Immature natural killer cell (primary cell): Measurements from ENCODE around the gene ACP3. TPM values are rescaled to one million over a fixed set of nuclear protein-coding genes. Genes with fewer than 3 reads are reported as not detected.
"Not testable (repeated sequence)": the region's sequence is repeated elsewhere in the genome, so short reads cannot be mapped to it uniquely, and the experiment has no call there.

Experiments used
- DNase-seq, 3 donors: peaks; one replicate each; pipeline ENCODE4 v3.0.0; 2022; ENCODE audit warnings: mixed read lengths in 1 of 3
- H3K27ac Mint-ChIP-seq, 6 donors: one replicate each; pipeline ENCODE4 v1.8.0; 2020; ENCODE audit warnings: mixed read lengths in 6 of 6, mild to moderate bottlenecking in 5 of 6, inconsistent platforms in 4 of 6, moderate library complexity in 3 of 6
- H3K27me3 Mint-ChIP-seq, 3 donors: one replicate each; pipeline ENCODE4 v1.8.0; 2020 to 2021; ENCODE audit warnings: low read depth in 3 of 3, mild to moderate bottlenecking in 3 of 3, mixed read lengths in 3 of 3, moderate library complexity in 3 of 3, inconsistent platforms in 1 of 3
- H3K36me3 Mint-ChIP-seq, 3 donors: one replicate each; pipeline ENCODE4 v1.8.0; 2020; ENCODE audit warnings: mixed read lengths in 3 of 3, inconsistent platforms in 2 of 3, mild to moderate bottlenecking in 2 of 3
- H3K4me1 Mint-ChIP-seq, 2 donors: one replicate each; pipeline ENCODE4 v1.8.0; 2020; ENCODE audit warnings: inconsistent platforms in 2 of 2, mild to moderate bottlenecking in 2 of 2, mixed read lengths in 2 of 2, moderate library complexity in 1 of 2
- H3K4me3 Mint-ChIP-seq, 5 donors: one replicate each; pipeline ENCODE4 v1.8.0; 2020; ENCODE audit warnings: mild to moderate bottlenecking in 5 of 5, mixed read lengths in 5 of 5, inconsistent platforms in 3 of 5, moderate library complexity in 3 of 5
- H3K9me3 Mint-ChIP-seq, 6 donors: one replicate each; pipeline ENCODE4 v1.8.0; 2020; ENCODE audit warnings: mild to moderate bottlenecking in 6 of 6, mixed read lengths in 6 of 6, inconsistent platforms in 4 of 6, moderate library complexity in 3 of 6
- polyA plus RNA-seq, 3 donors: library from polyadenylated mRNA; unstranded; fragments of 300-500 nt; fragmentation: Illumina TruSeq; gene quantifications; one replicate each; pipeline ENCODE4 v1.2.3, GENCODE V29; 2021

ACP3 gene
- polyA plus RNA-seq, 3 donors from 2014 or later: 0.26 to 4.8 (median 1.4) TPM

DNA sequence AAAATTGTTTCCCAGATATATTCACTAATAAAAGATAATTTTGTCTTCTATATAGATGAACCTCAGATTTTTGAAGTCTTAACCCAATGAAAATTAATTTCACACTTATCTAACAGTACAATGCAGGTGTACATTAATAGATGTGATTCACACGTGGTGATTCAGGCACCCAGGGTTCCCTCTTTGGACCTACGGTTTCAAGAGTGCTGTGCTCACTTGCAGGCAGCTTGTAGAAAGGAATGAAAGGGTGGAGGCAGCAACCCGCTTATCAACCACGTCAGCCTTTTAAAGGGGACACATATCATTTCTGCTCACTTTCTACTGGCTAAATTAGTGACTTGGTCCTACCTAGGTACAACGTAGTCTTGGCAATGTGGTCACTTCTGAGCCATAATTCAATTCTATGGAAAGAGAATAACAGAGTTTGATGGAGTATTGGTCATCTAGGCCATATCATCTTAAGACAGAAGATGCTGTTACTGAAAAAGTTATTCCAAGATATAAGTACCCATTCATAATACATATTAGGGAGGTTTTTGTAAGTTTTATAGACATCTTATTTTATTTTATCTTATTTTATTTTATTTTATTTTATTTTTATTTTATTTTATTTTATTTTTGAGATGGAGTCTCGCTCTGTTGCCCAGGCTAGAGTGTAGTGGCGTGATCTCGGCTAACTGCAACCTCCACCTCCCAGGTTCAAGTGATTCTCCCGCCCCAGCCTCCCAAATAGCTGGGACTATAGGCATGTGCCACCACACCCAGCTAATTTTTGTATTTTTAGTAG, 37.9 kb downstream of the ACP3 start:
- Mint-ChIP-seq H3K9me3 (no peaks in the 10 kb centered on the region), H3K4me3 (no peak overlapping the region), H3K36me3 (no peaks in the 10 kb centered on the region), H3K27ac (no peak overlapping the region), H3K4me1 (no peaks in the 10 kb centered on the region), H3K27me3 (peaks cover 0 to 4% (median 0%) of the 10 kb centered on the region in 3 donors)
- no peak for DNase-seq

DNA sequence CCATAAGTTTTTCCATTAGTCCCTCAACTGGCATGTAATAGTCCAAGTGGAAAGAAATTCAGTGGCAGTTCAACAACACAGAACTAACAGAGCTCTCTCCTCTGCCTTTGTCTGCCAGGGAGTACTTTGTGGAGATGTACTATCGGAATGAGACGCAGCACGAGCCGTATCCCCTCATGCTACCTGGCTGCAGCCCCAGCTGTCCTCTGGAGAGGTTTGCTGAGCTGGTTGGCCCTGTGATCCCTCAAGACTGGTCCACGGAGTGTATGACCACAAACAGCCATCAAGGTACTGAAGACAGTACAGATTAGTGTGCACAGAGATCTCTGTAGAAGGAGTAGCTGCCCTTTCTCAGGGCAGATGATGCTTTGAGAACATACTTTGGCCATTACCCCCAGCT, 39.4 kb downstream of the ACP3 start:
- H3K36me3 Mint-ChIP-seq: no peaks in the 10 kb centered on the region
- no peaks in the 10 kb centered on the region for H3K9me3 Mint-ChIP-seq
- H3K27me3 Mint-ChIP-seq: peaks cover 0 to 4% (median 0%) of the 10 kb centered on the region in 3 donors
- no peak overlapping the region for H3K27ac Mint-ChIP-seq
- H3K4me3 Mint-ChIP-seq: no peak overlapping the region
- DNase-seq: no peak
- H3K4me1 Mint-ChIP-seq: no peaks in the 10 kb centered on the region

DNA sequence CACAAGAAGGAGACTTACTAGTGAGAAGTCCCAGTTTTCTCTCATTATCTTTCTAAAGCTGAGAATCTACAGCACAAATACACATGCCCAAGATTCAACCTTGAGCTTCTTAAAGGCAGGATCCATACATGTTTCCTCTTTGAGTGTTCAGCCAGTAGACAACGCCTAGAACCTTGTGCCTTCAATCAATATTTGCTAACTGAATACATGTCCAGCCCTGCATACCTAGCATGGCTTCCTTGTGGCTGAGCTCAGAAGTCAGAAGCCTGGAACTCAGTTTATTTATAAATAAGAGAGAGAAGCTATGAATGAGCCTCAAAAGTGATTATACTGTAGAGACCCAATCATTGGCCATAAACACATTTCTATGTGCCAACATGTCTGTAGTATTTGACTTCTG, 43.5 kb downstream of the ACP3 start:
- DNase-seq: no peak
- H3K27ac Mint-ChIP-seq: no peak overlapping the region
- H3K4me3 Mint-ChIP-seq: no peak overlapping the region
- no peaks in the 10 kb centered on the region for H3K9me3 Mint-ChIP-seq
- H3K4me1 Mint-ChIP-seq: no peaks in the 10 kb centered on the region
- H3K36me3 Mint-ChIP-seq: no peaks in the 10 kb centered on the region
- peaks cover 0 to 8% (median 3%) of the 10 kb centered on the region in 3 donors for H3K27me3 Mint-ChIP-seq

DNA sequence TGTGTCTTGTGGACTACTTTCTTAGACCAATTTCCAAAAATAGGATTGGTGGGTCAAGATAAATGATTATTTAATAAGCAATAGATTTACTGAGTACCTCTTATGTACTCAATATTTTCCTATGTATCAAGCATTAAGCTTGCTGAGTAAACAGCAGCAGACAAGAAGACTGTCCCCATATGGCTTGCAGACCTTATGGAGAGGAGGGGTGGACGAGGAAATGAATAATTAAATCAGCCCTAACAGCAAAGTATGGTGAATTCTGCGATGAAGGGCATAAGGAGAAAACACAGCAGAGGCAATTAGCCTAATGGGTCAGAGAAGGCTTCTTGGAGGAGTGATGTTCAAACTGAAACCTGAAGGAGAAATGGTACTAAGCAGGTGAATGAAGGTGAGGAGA, 45.1 kb downstream of the ACP3 start:
- Mint-ChIP-seq H3K27ac (no peak overlapping the region), H3K4me1 (no peaks in the 10 kb centered on the region), H3K9me3 (no peaks in the 10 kb centered on the region), H3K36me3 (no peaks in the 10 kb centered on the region), H3K4me3 (no peak overlapping the region), H3K27me3 (peaks cover 0 to 6% (median 3%) of the 10 kb centered on the region in 3 donors)
- no peak for DNase-seq

- no peaks in the 10 kb centered on the region for H3K9me3 Mint-ChIP-seq
- no peak overlapping the region for H3K27ac Mint-ChIP-seq
- H3K36me3 Mint-ChIP-seq: no peaks in the 10 kb centered on the region
- no peaks in the 10 kb centered on the region for H3K4me1 Mint-ChIP-seq
- H3K4me3 Mint-ChIP-seq: no peak overlapping the region
- DNase-seq: no peak
- H3K27me3 Mint-ChIP-seq: peaks cover 3 to 4% (median 4%) of the 10 kb centered on the region in 3 donors
These were observed 51.3 kb downstream of the ACP3 start for GRCh38 chr3:132368515-132368914.

GRCh38 chr3:132368962-132369361, 51.8 kb downstream of the ACP3 start:
- Mint-ChIP-seq H3K4me3 (no peak overlapping the region), H3K27ac (no peak overlapping the region), H3K27me3 (peaks cover 3 to 4% (median 4%) of the 10 kb centered on the region in 3 donors), H3K4me1 (no peaks in the 10 kb centered on the region), H3K9me3 (no peaks in the 10 kb centered on the region), H3K36me3 (no peaks in the 10 kb centered on the region)
- DNase-seq: no peak

- not testable (repeated sequence) for H3K27ac Mint-ChIP-seq, H3K36me3 Mint-ChIP-seq, H3K27me3 Mint-ChIP-seq, H3K9me3 Mint-ChIP-seq, H3K4me1 Mint-ChIP-seq, DNase-seq
- peak overlapping the region in 2 of 5 donors; percentile 14 to 36 for H3K4me3 Mint-ChIP-seq
These were observed 59.7 kb downstream of the ACP3 start for GRCh38 chr3:132376945-132377354.

- Mint-ChIP-seq H3K9me3 (peaks cover 0 to 2% (median 0%) of the 10 kb centered on the region in 6 donors), H3K36me3 (peaks cover 0 to 3% (median 0%) of the 10 kb centered on the region in 3 donors), H3K27me3 (peaks cover 2 to 10% (median 4%) of the 10 kb centered on the region in 3 donors), H3K4me1 (no peaks in the 10 kb centered on the region), H3K27ac (no peak overlapping the region), H3K4me3 (no peak overlapping the region)
- DNase-seq: no peak
These were observed 61.0 kb downstream of the ACP3 start for GRCh38 chr3:132378048-132378762.

GRCh38 chr3:132378846-132379245, 61.6 kb downstream of the ACP3 start:
- peaks cover 0 to 3% (median 0%) of the 10 kb centered on the region in 3 donors for H3K36me3 Mint-ChIP-seq
- peaks cover 0 to 2% (median 0%) of the 10 kb centered on the region in 6 donors for H3K9me3 Mint-ChIP-seq
- H3K27me3 Mint-ChIP-seq: peaks cover 2 to 11% (median 4%) of the 10 kb centered on the region in 3 donors
- no peaks in the 10 kb centered on the region for H3K4me1 Mint-ChIP-seq
- H3K27ac Mint-ChIP-seq: no peak overlapping the region
- H3K4me3 Mint-ChIP-seq: no peak overlapping the region
- no peak for DNase-seq

GRCh38 chr3:132380920-132381319, 63.7 kb downstream of the ACP3 start:
- no peak for DNase-seq
- H3K27me3 Mint-ChIP-seq: peaks cover 0 to 11% (median under 1%) of the 10 kb centered on the region in 3 donors
- H3K9me3 Mint-ChIP-seq: peaks cover 0 to 2% (median 0%) of the 10 kb centered on the region in 6 donors
- no peak overlapping the region for H3K4me3 Mint-ChIP-seq
- H3K36me3 Mint-ChIP-seq: peaks cover 0 to 3% (median 0%) of the 10 kb centered on the region in 3 donors
- H3K4me1 Mint-ChIP-seq: no peaks in the 10 kb centered on the region
- no peak overlapping the region for H3K27ac Mint-ChIP-seq

- Mint-ChIP-seq H3K4me1 (no peaks in the 10 kb centered on the region), H3K36me3 (peaks cover 0 to 3% (median 0%) of the 10 kb centered on the region in 3 donors)
These were observed 64.2 kb downstream of the ACP3 start for GRCh38 chr3:132381348-132381944.

GRCh38 chr3:132382267-132382666, 65.1 kb downstream of the ACP3 start:
- H3K36me3 Mint-ChIP-seq: peaks cover 0 to 3% (median 0%) of the 10 kb centered on the region in 3 donors
- H3K9me3 Mint-ChIP-seq: peaks cover 0 to 2% (median 0%) of the 10 kb centered on the region in 6 donors
- peaks cover 0 to 8% (median 0%) of the 10 kb centered on the region in 3 donors for H3K27me3 Mint-ChIP-seq
- no peak overlapping the region for H3K4me3 Mint-ChIP-seq
- H3K4me1 Mint-ChIP-seq: no peaks in the 10 kb centered on the region
- H3K27ac Mint-ChIP-seq: no peak overlapping the region
- no peak for DNase-seq

More at GRCh38 chr3:132381348-132381944, 64.2 kb downstream of the ACP3 start:
- Mint-ChIP-seq H3K4me3 (no peak overlapping the region), H3K27ac (no peak overlapping the region), H3K27me3 (peaks cover 0 to 11% (median 0%) of the 10 kb centered on the region in 3 donors), H3K9me3 (peaks cover 0 to 2% (median 0%) of the 10 kb centered on the region in 6 donors)
- no peak for DNase-seq

DNA sequence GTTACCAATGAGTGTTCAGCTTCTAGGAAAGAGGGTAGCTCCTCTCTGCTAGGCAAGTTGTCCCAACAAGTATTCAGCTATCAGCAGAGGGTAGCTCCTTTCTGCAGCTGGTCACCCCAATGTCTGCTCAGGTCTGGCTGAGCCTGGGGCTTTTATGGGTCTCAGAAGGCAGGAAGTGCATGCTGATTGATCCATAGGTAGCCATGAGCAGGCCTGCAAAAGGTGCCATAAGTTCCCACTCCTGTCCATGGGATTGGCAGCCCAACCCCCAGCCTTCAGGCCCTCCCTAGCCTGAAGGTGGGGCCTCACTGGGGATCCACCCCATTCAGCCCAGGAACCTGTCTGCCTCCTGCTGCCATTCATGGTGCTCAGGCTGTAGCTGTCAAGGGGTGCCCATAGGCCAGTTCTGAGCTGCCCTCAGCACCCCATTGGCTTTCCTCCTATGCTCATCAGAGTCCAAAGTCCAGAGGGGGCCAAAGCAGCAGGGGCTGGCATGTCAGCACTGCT, 65.5 kb downstream of the ACP3 start:
- H3K36me3 Mint-ChIP-seq: peaks cover 0 to 3% (median 0%) of the 10 kb centered on the region in 3 donors
- no peak overlapping the region for H3K4me3 Mint-ChIP-seq
- no peak for DNase-seq
- no peaks in the 10 kb centered on the region for H3K9me3 Mint-ChIP-seq
- H3K27me3 Mint-ChIP-seq: peaks cover 0 to 8% (median 2%) of the 10 kb centered on the region in 3 donors
- no peaks in the 10 kb centered on the region for H3K4me1 Mint-ChIP-seq
- no peak overlapping the region for H3K27ac Mint-ChIP-seq

GRCh38 chr3:132386259-132386658, 69.1 kb downstream of the ACP3 start:
- Mint-ChIP-seq H3K4me1 (no peaks in the 10 kb centered on the region), H3K27ac (no peak overlapping the region), H3K36me3 (no peaks in the 10 kb centered on the region), H3K4me3 (no peak overlapping the region), H3K9me3 (no peaks in the 10 kb centered on the region), H3K27me3 (peaks cover 0 to 5% (median 4%) of the 10 kb centered on the region in 3 donors)
- DNase-seq: no peak
